ENCODE data around the gene ZRANB3.

ZRANB3 gene

DNA sequence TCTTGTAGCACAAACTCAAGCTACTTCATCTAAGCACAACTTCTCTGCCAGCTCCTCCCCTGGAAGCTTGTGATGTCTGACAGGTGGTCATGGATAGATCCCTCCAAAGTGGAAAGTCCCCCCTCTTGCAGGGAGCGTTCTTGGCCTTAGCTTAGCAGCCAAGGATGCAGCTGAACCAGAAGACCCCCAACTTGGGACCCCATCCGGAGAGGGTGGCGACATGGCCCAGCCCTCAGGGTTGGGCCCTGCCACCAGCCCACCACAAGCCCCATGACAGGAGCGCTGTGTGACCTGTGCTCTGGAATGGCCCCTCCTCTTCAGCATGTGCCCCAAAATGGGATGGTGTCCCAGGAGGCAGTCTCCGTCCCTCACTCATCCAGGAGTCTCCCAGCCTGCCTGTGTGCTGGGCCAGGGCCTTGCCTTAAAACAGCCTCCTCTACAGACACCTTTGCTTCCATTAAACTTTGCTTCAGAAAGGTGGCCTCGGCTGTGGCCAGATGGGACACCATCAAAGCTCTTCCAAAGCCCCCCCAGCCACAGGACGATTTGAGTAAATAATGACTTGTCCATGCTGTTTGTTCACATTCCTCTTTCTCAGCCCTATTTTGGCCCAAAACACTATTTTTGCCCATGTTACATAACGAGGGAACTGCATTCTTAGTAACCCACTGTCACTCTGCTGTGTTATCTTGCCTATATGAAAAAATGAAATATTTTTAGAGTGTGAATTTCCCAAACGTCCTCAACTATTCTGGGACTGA, 356.8 kb downstream of the ZRANB3 start:
- DNase-seq (ENCODE audit: low spot score) = no peak

DNA sequence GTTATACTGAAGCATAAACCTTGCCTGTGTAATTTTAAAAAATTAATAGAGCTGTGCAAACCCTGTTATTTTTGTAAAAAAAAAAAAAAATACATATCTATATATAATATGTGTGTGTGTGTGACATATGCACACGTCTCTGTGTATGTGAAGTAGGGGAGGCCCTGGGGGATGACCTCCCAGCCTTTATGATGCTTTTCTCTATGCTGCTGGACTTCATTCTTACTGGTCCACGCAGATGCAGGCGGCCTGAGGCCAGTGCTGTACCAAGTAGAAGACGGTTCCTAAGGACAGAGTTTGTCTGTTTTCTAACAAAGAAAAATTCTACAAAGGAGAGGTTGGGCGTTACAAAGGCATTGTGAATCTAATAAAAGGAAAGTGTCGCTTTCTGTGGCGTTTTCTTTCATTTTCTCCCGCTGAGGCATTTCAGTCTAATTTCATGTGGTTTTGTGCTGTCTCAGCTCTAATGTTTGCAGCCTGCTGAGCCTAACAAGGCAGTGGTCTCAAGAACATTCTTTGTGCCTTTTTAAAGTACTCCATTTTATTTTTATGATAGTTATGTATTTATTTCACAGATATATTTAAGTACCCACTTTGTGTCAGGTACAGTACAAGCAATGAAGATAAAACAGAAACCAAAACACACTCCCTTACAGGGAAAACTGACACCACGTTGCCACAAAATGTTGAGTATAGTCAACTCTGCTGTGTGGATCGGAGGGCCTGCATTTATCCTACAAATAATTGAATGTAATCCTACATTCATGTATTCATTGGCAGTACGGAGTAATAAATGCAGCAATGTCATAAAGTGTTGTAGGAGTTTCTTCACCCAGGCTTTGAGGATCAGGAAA, 360.9 kb downstream of the ZRANB3 start:
- no peak for DNase-seq (ENCODE audit: low spot score)

DNA sequence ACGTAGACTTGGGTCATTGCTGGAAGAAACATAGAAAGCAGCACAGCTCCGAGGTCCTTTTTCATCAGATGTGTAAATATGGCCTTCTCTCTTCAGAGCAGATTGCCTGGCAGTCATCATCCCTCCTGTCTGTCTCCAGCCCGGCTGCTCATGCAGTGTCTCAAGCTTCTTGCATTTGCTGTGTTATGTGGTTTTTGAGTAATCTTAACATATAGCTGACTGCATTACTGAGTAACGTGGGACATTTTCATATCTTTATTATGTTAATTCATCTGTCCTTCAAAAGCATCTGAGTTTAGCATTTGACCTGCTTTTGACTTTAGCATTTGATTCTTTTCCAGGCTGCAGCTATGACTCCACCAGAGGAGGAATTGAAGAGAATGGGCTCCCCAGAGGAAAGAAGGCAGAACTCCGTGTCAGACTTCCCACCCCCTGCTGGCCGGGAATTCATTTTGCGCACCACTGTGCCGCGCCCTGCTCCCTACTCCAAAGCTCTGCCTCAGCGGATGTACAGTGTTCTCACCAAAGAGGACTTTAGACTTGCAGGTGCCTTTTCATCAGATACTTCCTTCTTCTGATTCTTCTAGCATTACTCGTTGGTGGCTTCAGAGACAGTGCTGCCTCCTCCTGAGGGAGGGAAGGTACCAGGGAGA, 362.7 kb downstream of the ZRANB3 start:
- no peak for DNase-seq (ENCODE audit: low spot score)

DNA sequence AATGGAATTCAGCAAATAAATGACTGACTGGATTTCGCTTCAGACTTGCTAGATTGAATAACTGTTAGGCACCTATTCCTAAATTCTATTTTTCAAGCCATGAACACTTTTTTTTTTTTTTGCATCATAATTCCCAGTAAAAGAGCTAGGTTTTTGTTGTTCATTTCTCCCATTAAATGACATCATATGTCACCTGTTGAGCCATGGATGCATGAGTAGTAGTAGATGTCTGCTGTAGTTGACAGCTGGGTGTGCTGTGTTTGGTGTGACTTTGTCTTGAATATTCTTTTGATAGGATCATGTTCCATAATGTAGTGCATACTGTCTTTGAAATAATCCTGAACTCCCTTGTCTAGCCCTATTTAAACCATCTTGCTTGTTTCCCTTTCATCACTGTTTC, 363.7 kb downstream of the ZRANB3 start:
- DNase-seq (ENCODE audit: low spot score) = no peak

DNA sequence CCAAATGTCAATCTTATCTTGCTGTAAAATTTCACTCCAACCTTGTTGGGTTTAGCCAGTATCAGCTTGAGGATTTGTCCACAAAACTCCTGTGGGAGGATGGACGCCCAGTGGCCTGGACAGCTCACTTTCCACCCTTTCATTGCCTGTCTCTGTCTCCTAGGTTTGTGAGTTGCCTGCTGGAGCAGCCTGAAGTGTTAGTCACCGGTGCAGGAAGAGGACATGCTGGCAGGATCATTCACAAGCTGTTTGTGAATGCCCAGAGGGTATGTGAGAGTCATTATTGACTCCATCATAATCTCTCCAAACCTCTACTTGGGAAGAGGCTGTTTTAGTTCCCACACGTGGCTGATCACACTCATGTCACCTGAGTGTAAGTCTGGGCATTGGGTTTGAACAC, 366.6 kb downstream of the ZRANB3 start:
- no peak for DNase-seq (ENCODE audit: low spot score)

DNA sequence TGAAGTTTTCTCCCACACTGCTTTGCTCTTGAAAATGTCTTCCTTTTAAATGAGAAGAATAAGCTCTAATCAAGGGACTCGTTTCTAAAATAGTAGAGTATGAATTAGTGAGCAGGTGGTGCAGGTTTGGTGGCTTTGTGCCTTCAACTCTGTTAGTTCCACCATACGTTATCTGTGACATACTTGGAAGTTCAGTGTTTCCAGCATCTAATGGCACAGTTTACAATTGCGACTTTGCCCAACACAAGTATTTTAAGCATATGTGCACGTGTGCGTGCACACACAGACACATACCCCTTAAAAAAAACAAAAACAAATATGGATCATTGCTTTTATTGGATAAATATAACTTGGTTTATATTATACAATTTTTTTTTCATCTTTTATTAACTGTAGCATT, 367.1 kb downstream of the ZRANB3 start:
- no peak for DNase-seq (ENCODE audit: low spot score)

DNA sequence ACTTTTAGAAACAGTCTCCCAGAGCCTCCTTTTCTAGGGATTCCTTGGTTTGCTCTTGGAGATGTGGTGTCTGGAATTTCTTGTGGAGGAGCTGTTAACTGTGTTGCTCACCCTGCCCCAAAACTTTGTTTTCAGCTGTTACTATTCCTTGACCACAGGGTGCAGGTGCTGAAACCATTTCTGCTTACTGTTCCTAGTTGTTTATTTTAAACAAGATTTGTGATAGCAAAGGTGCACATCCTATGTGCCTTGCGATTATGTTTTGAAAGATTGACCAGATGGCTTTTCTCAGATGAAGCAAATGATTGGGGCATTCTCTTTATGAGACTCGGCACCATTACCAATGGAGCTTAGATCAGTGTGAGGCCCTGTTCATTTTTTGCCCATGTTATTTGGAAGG, 367.7 kb downstream of the ZRANB3 start:
- no peak for DNase-seq (ENCODE audit: low spot score)

DNA sequence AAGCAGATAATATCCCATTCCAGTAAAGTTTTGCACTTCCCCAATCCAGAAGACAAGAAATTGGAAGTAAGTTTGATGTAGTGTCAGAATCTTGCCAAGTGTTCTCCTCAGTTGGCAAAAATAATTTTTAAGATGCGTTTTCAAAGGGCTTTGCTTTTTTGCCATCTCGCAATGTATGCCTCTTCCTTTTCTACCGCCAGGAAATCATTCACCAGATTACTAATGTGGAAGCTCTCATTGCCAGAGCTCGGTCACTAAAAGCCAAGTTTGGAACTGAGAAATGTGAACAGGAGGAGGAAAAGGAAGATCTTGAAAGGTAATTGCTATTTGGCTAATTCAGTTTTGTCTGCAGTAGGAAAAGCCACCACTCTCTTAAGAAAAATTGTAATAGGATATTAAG, 368.2 kb downstream of the ZRANB3 start:
- no peak for DNase-seq (ENCODE audit: low spot score)

DNA sequence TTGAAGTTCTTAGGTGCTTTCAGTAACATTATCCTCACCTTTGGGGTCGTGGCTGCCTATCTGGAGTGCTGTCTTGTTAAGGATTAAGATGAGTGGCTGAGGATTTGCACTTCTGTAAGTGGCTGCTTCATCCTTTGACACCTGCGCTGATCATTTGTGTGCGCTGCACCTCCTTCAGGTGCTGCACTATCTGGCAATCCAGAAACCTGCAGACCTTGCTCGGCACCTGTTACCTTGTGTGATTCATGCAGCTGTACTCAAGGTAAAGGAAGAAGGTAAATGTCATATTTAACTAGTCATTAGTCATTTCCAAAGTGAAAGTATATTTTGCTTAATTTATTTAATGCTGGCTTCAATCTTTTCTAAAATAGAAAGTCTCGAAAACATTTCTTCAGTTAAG, 368.6 kb downstream of the ZRANB3 start:
- DNase-seq (ENCODE audit: low spot score) = no peak

DNA sequence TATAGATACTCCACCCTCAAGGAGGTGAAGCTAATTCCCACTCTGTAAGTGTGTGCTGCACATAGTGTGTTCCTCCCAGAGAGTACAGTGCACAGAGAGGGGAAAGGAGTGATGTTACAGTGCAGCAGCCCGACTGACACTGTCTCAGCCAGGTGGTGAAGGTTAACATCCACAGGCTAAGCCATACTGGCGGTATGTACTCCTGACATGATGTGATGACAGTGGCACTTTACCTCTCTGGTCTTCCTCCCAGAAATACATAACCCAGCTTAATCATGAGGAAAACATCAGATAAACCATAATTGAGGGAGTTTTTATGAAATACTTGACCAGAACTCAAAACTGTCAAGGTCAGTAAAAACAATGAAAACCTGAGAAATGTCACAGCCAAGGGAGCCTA, 371.8 kb downstream of the ZRANB3 start:
- DNase-seq (ENCODE audit: low spot score) = no peak

DNA sequence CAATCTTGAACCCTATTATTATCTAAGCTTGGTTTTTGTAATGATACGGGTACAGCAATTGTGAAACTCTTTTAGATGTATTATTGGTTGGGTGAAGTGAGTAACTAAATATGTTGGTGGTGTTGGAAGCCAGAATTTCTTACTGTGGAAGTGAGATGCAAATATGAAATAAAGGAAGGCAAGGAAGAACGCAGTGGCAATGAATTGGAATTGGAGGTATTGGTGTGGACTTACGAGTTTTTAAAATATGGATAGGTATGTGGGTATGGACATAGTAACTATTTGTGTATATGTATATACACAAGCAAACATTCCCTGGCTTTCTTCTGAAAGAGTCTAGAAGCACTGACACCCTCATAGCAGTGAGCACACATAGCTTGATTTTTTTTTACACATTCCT, 373.2 kb downstream of the ZRANB3 start:
- DNase-seq (ENCODE audit: low spot score) = no peak

DNA sequence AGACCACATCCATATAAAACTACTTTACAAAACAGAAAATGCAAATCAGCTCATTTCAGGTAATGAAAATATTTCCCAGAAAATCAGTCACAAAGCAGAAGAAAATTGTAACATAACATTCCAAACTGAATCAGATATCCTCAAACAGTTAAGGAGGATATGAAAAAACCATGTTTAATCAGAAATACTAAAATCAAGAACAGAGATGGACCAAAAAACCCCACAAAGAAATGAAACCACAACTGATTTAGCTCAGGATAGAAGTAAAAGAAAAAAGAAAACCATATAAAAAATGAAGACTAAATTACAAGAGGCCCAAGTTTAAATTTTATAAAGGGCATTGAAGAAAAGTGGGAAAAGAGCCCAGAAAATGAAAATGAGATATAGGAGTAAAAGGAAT, 376.1 kb downstream of the ZRANB3 start:
- no peak for DNase-seq (ENCODE audit: low spot score)

DNA sequence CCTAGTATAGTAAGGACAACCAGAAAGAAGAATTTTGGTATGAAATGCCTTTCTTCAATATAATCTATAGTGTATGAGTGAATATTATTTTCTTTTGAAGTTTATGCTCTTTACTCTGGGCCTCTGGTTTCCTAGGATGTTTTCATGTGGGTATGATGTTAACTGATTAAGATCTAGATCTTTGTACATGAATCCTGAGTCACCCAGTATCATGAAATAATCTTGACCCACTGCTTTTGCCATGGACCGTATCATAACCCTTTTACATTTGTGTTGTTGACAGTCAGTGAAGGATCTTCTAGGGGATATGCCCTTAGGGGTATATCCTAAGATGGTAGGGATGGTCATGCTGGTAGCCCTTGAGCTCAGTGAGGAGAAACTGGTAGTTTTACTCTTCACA, 378.7 kb downstream of the ZRANB3 start:
- no peak for DNase-seq (ENCODE audit: low spot score)

DNA sequence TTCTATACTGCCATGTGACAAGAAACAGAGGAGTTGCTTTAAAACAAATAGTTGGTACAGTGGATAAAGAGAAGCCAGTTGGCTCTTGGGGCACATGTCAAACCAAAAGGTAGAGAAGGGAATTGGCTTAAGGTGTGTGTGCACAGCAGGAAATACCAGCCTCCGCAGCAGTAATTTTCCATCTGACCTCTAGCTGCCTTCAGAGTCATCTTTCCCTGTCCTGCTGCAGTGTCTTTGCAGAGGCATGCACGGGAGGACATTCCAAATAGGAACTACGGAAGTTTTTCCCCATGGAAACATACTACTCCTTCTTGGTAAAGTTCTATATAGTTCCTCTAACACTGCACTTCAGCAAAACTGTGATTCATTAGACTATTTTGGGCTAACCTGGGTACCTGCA, 379.4 kb downstream of the ZRANB3 start:
- DNase-seq (ENCODE audit: low spot score) = no peak

DNA sequence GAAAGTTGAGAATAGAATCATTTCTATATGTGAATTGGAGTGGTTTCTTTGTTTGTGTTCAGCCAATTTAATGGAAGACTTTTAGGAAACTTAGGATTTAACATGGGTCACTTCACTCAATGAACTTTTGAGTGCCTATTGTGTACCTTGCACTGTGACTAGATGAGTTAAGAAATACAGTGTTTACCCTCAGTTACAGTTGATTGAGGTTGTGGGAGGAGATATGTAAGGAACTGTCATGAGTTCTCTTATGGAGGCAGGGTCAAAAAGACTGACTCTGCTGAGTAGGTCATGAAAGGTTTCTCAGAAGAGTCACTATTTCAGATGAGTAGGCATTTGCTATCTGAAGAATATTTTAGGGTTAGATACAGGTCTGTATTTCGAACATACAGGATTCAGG, 380.3 kb downstream of the ZRANB3 start:
- no peak for DNase-seq (ENCODE audit: low spot score)

DNA sequence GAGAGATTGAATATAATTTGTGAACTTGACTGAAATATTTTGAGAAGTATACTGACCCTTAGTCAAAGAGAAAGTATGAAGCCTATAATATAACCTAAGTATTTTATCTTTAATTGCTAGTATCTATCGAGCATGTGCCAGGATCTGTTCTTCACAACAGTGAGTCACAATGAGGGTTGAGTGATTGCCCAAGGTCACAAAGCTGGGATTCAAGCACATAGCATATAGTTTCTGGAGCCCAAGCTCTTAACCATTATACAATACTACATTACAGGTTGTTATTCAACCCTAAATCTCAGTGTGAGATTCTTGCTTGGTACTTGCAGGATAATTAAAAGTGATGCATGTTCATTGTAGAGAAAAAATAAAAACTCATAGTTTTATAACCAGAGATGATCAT, 381.8 kb downstream of the ZRANB3 start:
- no peak for DNase-seq (ENCODE audit: low spot score)

DNA sequence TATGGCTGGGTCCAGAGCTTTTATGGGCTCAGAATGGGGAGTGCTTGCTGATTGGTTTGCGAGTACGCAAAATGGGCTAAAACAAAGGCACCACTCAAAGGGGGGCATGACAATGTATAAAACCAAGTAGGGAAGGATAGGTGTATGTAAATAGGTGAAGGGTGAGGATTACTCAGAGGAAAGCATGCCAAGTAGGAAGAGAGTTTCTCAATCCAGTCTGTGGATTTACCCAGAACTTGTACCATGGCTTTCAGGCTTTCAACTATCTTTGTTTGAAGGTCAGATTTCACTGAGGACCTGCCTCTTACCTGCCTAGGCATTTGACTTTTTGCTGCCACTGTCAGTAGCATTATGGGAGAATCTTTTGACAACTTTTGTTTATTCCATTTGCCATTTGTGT, 386.7 kb downstream of the ZRANB3 start:
- DNase-seq (ENCODE audit: low spot score) = no peak

DNA sequence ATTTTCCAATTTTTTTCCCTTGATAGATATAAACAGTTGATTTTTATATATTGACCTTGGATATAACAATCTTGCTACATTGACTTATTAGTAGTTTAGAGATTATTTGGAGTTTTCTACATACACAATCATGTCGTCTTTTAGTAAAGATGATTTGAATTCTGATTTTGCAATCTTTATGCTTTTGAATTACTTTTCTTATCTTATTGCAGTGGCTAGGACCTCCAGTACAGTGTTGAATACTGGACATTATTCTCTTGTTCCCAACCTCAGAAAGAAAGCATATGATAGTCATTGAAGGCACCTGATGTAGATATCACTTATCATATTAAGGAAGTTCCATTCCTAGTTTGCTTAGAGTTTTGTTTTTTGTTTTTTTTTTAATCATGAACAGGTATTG, 388.7 kb downstream of the ZRANB3 start:
- no peak for DNase-seq (ENCODE audit: low spot score)

DNA sequence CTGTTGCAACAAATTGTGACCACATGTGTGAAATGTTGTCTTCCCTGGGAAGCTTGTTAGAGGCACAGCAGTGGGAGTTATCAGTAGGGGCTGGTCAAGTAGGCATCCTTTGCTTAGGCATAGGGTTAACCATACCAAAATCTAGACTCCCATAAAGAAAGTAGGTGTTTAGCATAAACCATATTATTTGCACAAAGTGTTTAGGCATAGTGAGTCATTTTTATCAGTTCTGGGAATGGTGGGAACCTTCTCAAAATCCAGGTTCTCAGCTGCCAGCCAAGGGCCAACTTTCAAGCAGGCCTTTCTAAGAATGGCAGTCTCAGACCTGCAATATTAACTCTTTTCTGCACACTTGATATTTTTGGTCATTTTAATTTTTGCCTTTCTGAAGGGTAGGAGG, 390.4 kb downstream of the ZRANB3 start:
- no peak for DNase-seq (ENCODE audit: low spot score)

DNA sequence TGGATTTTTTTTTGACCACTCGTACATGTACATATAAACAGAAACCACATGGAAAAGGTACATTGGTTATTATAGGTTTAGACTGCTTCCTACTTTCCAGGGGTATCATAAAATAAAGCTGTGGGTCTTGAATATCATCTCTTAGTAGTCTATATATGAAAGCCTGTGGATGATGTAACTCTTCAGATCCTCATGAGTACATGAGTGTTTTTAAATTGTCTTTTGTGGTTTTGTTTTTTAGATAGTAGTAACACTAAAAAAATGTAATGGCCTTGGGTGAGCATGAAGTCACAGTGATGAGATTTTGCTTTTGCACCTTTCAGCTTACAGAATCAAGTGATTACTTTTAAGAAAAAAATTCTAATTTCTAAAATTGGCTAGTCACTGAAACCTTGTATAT, 398.7 kb downstream of the ZRANB3 start:
- peak; percentile 21 for DNase-seq (ENCODE audit: low spot score)

DNA sequence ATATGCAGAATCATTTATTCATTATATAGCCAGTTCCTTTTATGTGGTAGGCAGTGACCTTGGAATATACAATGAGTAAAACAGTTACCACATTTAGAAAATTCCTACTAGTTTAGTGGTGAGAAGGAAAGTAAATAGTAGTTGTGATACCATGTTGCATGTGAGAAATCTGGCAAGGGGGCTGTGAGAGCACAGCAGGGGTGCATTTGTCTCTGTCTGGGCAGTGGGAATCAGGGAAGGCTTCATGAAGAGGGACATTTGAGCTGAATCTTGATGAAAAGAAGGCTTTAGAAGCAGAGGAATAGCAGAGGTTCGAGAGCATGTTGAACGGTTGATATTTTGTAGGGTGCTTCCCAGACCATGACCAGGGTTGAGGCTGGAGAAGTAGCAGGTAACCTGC, 400.3 kb downstream of the ZRANB3 start:
- DNase-seq (ENCODE audit: low spot score) = no peak

DNA sequence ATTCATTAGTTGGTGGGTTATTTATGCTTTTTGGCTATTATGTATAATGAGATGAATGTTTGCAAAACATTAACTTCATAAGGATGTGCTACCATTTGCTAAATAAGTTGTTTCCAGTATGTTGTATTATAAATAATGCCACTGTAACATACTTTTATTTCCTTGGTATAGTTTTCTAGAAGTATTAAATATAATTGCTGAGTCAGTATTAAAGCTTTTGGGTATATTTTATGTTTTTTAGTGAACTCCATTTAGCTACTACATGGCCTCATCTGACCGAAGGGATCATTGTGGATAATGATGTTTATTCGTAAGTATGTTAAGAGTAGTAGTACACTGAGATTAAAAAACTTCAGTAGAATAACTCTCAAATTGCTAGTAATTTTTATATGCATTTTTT, 405.1 kb downstream of the ZRANB3 start:
- DNase-seq (ENCODE audit: low spot score) = no peak

All from SW480 (cell line).